GM21786 (cell line): ENCODE measurements around the gene EXOC3L4.

Experiments
- ATAC-seq: cut with Tn5 transposase; IDR thresholded peaks from one replicate; pipeline ENCODE4 v1.9.1; 2021; ENCODE audit not compliant: unreplicated experiment

EXOC3L4 gene

GRCh38 chr14:103070263-103070885 is 24.2 kb upstream of the EXOC3L4 start:
- ATAC-seq = no peak

DNA sequence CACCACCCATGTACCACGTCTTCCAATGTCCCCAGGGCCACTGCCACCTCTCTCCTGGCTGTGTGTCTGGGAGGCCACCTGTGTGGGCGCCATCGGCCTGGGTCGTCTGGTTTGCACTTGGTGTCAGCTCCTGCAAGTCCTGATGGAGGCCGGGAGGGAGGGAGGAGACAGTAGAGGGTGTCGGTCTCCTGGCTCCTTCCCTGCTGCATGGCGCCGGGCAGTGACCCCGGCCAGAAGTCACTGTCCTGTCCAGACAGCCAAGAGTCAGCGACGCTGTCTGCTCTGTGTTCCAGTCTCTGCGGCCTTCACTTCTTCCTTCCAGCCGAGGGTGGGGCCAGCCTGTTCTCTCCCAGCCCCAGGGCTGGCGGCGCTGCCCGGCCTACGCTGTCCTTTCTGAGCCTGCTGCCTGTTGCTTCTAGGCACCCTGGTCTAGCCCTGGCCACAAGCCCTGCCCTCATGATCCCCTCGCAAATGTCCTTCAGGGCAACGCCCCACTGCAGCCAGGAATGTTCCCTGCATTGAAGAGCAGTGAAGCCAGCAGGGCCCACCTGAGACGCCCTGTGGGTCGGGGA is 23.5 kb upstream of the EXOC3L4 start:
- no peak for ATAC-seq

DNA sequence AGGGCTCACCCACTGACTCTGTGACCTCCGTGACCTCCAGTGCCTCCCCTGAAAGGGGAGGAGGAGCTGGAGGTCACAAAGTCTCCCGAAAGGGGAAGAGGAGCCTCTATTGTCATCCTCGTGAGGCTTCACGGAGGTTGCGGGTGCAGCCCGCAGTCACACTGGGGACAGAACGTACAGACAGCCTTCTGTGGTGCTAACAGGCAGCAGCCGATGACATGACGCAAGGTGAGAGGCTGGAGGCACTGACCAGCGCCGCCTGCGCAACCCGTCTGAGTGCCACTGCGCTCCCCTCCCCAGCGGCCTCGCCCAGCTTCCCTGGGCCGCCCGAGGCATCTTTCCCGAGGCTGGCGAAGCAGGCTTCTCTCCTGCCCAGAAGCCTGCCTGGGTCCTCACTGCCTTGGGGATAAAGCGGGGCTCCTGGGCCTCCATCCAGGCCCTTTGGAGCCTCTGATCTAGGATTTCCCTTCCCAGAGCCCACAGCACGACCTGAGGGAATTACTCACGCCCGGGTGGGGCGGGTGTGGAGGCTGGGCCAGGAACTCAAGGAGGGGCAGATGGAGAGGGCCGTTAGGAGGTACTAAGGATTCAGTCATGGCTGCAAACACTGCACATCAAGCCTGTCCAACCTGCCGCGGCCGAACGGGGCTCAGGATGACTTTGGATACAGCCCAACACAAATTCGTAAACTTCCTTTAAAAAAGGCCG is 22.8 kb upstream of the EXOC3L4 start:
- ATAC-seq = no peak

GRCh38 chr14:103072595-103073366 is 21.7 kb upstream of the EXOC3L4 start:
- no peak for ATAC-seq

GRCh38 chr14:103073367-103073875 is 21.1 kb upstream of the EXOC3L4 start:
- no peak for ATAC-seq

- ATAC-seq = no peak
Observed at GRCh38 chr14:103073876-103074728, 20.4 kb upstream of the EXOC3L4 start.

DNA sequence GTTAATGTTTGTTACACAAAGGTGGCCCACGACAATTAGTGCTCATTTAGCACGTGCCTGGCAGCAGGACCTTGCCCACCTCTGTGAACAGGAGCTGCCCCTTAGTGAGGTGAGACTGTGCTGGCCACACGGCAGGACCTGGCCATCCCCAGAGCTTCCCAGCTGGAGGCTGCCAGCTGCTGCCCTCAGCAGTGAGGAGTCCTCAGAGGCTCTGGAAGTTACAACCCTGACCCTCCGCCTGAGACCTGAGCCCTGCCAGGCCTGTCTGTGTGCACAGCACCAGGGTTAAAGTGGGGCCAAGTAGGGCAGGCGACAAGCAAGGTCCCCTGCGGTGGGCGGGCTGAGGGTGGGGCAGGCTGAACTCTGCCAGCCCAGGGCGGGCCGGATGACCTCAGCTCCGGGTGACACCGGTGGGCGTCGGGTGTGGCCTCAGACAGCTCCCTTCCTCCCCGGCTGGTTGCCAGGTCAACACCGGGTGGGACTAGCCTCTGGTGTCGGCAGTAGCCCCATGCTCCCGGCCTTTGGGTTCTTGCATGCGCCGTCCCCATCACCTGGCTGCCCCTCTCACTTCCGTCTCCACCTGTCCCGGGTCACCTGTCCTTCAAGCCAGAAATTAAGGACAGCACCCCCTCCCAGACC is 19.7 kb upstream of the EXOC3L4 start:
- no peak for ATAC-seq

DNA sequence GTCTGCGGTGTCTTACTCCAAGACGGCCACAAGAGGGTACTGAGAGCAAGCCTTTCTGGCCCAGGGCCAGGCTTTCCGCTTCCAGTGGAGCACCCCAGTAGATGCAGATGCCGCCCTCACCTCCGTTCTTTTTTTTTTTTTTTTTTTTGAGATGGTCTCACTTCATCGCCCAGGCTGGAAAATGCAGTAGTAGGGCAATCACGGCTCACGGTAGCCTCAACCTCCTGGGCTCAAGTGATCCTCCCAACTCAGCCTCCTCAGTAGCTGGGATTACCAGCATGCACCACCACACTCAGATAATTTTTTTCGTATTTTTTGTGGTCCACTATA is 16.1 kb upstream of the EXOC3L4 start:
- no peak for ATAC-seq

GRCh38 chr14:103078860-103079587 is 15.5 kb upstream of the EXOC3L4 start:
- no peak for ATAC-seq

DNA sequence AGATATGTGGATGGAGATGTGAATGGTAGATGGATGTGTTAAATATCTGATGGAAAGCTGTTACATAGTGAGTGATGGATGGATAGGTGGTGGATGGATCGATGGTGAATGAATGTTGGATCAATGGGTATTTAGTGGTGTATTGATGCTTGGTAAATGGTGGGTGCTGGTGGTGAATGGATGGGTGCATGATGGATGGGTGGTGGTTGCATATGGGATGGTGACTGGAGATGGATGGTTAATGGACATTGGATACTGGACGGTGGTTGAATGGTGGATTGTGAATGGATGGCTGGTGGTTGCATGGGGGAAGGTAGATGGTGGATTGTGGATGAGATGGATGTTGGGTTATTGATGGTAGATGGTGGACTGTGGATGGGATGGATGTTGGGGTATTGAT is 12.6 kb upstream of the EXOC3L4 start:
- no peak for ATAC-seq

GRCh38 chr14:103084021-103084919 is 10.3 kb upstream of the EXOC3L4 start, which contains the start of gene LBHD2:
Gene LBHD2, plus strand, starts transcription at chr14:103084210. Its CDS starts 1,803 bp downstream, at chr14:103086013.
- ATAC-seq = no peak

- no peak for ATAC-seq
Observed at GRCh38 chr14:103085106-103086091, 9.1 kb upstream of the EXOC3L4 start.

- ATAC-seq = no peak
Observed at GRCh38 chr14:103086771-103087342, 7.7 kb upstream of the EXOC3L4 start.

DNA sequence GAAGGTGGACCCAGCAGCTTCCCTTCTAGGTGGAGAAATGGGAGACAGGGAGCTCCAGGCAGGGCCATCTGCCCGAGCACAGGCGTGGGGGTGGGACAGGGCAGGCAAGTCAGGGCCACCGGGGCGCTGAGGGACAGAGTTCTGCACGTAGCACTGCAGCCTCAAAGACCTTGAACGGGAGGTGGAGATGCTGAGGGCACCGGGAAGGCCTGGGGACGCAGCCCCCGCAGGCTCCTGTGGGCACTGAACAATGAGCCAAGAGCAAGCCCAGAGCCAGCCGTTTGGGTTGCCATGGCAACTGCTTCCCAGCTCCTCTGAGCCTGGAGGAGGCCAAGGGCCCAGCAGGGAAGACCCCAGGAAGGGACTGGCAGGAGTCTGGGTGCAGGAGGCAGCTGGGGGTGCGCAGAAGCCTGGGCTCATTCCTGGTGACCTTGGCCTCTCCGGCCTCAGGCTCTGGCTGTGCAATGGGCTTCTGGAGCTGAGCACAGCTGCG is 7.1 kb upstream of the EXOC3L4 start:
- no peak for ATAC-seq

- ATAC-seq = no peak
Observed at GRCh38 chr14:103088921-103089320, 5.6 kb upstream of the EXOC3L4 start.

DNA sequence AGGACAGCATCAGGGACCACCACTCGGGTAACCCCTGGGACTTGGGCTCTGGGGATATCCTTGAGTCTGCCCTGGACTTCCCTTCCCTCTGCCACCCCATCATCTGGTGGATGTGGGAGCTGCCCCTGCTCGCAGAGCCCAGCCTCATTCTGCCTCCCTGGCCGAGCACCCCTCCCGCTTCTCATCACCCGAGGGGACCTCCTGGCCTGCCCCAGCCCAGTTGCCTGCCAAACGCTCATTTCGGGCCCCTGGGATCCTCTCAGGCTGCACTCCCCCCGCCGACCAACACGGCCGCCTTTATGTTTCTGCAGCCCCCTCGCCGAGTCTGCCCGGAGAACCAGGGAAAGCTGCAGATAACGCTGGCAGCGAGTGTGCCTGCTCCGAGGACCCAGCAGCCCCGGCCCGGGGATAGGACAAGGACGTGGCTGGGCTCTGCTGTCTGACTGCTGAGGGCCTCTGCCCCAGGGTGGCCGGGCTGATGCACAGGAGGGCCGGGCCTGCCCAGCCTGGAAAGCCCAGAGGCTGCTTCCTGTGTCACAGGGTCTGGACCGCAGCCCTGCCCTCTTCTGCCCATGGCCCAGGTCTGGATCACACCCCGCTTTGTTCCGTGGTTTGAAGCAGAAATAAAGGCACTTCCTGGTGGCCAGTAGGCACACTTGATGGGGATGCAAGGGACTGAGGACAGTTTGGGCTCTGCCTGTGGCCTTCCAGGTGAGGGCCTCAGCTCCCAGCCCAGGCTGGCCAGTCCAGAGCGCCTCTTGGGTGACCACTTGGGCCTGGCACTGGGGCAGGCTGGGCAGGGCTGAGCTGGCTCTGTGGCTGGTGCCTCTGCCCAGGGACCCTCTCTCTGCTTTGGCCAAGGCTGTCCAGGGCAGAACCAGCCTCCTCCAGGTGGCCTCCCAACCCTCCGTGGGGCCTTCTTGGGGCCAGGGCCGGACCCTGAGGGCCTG is 4.9 kb upstream of the EXOC3L4 start:
- no peak for ATAC-seq
